Measurements from ENCODE around the gene DNAAF3.

- no peak for TF ChIP-seq CTCF (IDR thresholded peaks at IDR 0.05)
- TF ChIP-seq EZH2phosphoT487 (IDR thresholded peaks at IDR 0.05), result no peak
- TF ChIP-seq EZH2 (IDR thresholded peaks at IDR 0.05), result no peak
Measured at GRCh38 chr19:55153652-55154264, 12.7 kb downstream of the DNAAF3 start.

Data from neural progenitor cell (in vitro differentiated cells).